Osteocyte (in vitro differentiated cells): ENCODE data around the gene NDRG4. TPM values are rescaled to one million over a fixed set of nuclear protein-coding genes. Genes with fewer than 3 reads are reported as not detected.

Experiments
- DNase-seq: peaks from one replicate; pipeline ENCODE4 v3.0.0; 2021; ENCODE audit warnings: mixed read lengths; ENCODE audit not compliant: unreplicated experiment; ENCODE audit errors: extremely low spot score
- H3K27ac Mint-ChIP-seq: one replicate; pipeline ENCODE4 v1.8.0; 2021; ENCODE audit warnings: mild to moderate bottlenecking, mixed read lengths; ENCODE audit not compliant: unreplicated experiment
- H3K27me3 Mint-ChIP-seq: one replicate; pipeline ENCODE4 v1.8.0; 2021; ENCODE audit warnings: mixed read lengths; ENCODE audit not compliant: unreplicated experiment
- H3K36me3 Mint-ChIP-seq: one replicate; pipeline ENCODE4 v1.8.0; 2021; ENCODE audit warnings: mixed read lengths; ENCODE audit not compliant: unreplicated experiment
- H3K4me1 Mint-ChIP-seq: one replicate; pipeline ENCODE4 v1.8.0; 2021; ENCODE audit warnings: mixed read lengths; ENCODE audit not compliant: unreplicated experiment
- H3K4me3 Mint-ChIP-seq: one replicate; pipeline ENCODE4 v1.8.0; 2021; ENCODE audit warnings: mild to moderate bottlenecking, moderate library complexity, mixed read lengths; ENCODE audit not compliant: unreplicated experiment
- H3K9me3 Mint-ChIP-seq: one replicate; pipeline ENCODE4 v1.8.0; 2021; ENCODE audit warnings: mixed read lengths; ENCODE audit not compliant: unreplicated experiment
- total RNA-seq: library from RNA; stranded (reverse); gene quantifications from 2 replicates; pipeline ENCODE4 v1.2.1, GENCODE V29; 2021
- TF ChIP-seq, protein P1 (sequence below): fragments of 200-600 bp; sonication (generic); IDR thresholded peaks from 2 replicates; pipeline ENCODE4 v1.5.0; 2021; ENCODE audit warnings: antibody characterized with exemption, mild to moderate bottlenecking, moderate library complexity

NDRG4 gene
- total RNA-seq, 1 donor from 2014 or later: 13.1 TPM

DNA sequence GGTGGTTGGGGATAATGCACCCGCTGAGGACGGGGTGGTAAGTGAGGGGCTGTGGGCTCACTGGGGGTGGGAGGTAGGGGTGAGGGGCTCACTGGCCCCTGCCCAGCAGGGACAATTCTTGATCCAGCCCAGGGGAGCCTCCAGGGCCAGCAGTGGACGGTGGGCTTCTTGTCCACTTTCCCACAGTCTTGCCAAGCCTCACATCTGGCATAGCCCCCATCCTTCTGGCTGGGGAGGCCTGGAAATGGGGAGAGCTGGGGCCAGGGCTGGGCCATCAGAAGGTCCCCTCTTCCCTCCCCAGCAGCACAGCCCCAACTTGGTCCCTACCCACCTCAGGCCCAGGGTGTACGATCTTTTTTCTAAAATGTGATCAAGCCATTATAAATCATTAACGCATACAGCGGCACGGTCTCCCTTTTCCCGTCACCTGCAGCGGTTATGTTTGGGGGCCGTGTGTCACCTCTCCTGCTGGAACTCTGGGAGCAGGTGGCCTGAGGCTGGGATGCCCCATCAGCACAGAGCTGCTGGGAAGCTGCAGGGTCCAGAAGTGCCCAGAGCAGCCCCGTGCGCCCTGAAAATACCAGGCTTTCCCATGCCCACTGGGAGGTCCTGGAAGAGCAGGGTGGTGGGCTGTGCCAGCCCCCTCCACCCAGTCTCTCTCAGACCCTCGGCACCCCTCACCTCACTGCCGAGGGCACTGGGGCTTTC, 8.2 kb downstream of the NDRG4 start:
- Mint-ChIP-seq H3K27ac (no peak overlapping the region), H3K4me1 (no peaks in the 10 kb centered on the region), H3K9me3 (no peaks in the 10 kb centered on the region), H3K36me3 (no peaks in the 10 kb centered on the region), H3K4me3 (no peak overlapping the region), H3K27me3 (no peaks in the 10 kb centered on the region)
- TF ChIP-seq, protein P1, sequence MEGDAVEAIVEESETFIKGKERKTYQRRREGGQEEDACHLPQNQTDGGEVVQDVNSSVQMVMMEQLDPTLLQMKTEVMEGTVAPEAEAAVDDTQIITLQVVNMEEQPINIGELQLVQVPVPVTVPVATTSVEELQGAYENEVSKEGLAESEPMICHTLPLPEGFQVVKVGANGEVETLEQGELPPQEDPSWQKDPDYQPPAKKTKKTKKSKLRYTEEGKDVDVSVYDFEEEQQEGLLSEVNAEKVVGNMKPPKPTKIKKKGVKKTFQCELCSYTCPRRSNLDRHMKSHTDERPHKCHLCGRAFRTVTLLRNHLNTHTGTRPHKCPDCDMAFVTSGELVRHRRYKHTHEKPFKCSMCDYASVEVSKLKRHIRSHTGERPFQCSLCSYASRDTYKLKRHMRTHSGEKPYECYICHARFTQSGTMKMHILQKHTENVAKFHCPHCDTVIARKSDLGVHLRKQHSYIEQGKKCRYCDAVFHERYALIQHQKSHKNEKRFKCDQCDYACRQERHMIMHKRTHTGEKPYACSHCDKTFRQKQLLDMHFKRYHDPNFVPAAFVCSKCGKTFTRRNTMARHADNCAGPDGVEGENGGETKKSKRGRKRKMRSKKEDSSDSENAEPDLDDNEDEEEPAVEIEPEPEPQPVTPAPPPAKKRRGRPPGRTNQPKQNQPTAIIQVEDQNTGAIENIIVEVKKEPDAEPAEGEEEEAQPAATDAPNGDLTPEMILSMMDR: no peak
- peak; percentile 53 for DNase-seq

- Mint-ChIP-seq H3K4me3 (no peak overlapping the region), H3K36me3 (no peaks in the 10 kb centered on the region), H3K9me3 (no peaks in the 10 kb centered on the region), H3K27me3 (no peaks in the 10 kb centered on the region), H3K27ac (no peak overlapping the region), H3K4me1 (no peaks in the 10 kb centered on the region)
- TF ChIP-seq, protein P1: no peak
- DNase-seq: peak; percentile 76
These were observed 8.8 kb downstream of the NDRG4 start for GRCh38 chr16:58508671-58509251.

DNA sequence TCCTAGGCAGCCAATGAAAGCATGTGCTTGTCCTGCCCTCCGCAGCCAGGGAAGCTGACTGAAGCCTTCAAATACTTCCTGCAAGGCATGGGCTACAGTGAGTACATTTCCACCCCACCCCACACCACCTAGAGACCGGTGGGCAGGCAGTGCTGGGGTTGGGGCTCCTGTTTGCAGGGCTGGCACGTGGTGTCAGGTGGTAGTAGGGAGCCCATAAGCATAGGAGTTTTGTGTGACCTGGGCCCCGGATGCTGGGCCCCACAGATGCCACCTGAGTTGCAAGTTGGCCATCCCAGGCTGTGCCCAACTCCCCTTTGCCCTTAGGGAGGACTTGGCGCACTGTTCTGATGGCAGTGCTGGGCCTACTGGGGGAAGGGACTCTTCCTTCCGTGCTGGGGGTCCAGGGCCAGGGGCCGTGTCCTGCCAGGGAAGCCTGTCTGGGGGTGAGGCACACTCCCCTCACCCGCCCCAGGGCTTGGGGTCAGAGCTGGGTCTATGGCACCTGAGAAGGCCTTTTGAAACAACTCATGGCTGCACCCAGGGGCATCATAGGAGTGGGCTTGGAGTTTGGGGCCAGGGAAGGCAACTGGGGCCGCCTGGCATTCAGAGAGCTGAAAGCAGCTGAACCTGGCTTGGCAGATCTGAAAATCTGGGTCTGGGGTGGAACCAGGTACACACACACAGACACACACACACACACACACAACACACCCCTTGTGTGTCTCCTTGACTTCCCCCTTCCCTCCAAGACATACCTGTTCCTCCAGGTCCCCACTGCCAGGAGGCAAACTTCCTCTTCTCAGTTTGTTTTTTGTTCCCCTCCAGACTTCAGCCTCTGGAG, 9.5 kb downstream of the NDRG4 start:
- peak; percentile 76 for DNase-seq

GRCh38 chr16:58510097-58510775, 10.3 kb downstream of the NDRG4 start:
- no peaks in the 10 kb centered on the region for H3K27me3 Mint-ChIP-seq
- TF ChIP-seq, protein P1: no peak
- DNase-seq: peak; percentile 82
- H3K4me3 Mint-ChIP-seq: no peak overlapping the region
- peaks cover 7% of the 10 kb centered on the region for H3K4me1 Mint-ChIP-seq
- H3K27ac Mint-ChIP-seq: no peak overlapping the region
- no peaks in the 10 kb centered on the region for H3K36me3 Mint-ChIP-seq
- H3K9me3 Mint-ChIP-seq: no peaks in the 10 kb centered on the region

More for the DNA sequence above, 9.5 kb downstream of the NDRG4 start:
- Mint-ChIP-seq H3K9me3 (no peaks in the 10 kb centered on the region), H3K4me3 (no peak overlapping the region), H3K36me3 (no peaks in the 10 kb centered on the region), H3K4me1 (peaks cover 2% of the 10 kb centered on the region), H3K27ac (no peak overlapping the region), H3K27me3 (no peaks in the 10 kb centered on the region)
- TF ChIP-seq, protein P1: no peak
